ENCODE results near the gene GRIP1.
A peak's percentile ranks its signal among the peaks of the same experiment; 100 is the strongest.

The GRIP1 gene

GRCh38 chr12:66441905-66442559 is 236.8 kb downstream of the GRIP1 start:
- no peak for DNase-seq

GRCh38 chr12:66438601-66439000 is 240.3 kb downstream of the GRIP1 start:
- no peak for DNase-seq

GRCh38 chr12:66430106-66430505 is 248.8 kb downstream of the GRIP1 start:
- no peak for DNase-seq

- DNase-seq: no peak
Observed at GRCh38 chr12:66428870-66429269, 250.0 kb downstream of the GRIP1 start.

GRCh38 chr12:66428261-66428660 is 250.6 kb downstream of the GRIP1 start:
- no peak for DNase-seq

- no peak for DNase-seq
Observed at GRCh38 chr12:66426696-66427095, 252.2 kb downstream of the GRIP1 start.

- DNase-seq: no peak
Observed at GRCh38 chr12:66423266-66423665, 255.6 kb downstream of the GRIP1 start.

- no peak for DNase-seq
Observed at GRCh38 chr12:66418908-66419307, 260.0 kb downstream of the GRIP1 start.

GRCh38 chr12:66417217-66417616 is 261.7 kb downstream of the GRIP1 start:
- no peak for DNase-seq

- peak; percentile 64 to 71 (median 71) for DNase-seq
Observed at GRCh38 chr12:66409195-66409871, 269.5 kb downstream of the GRIP1 start.

- no peak for DNase-seq
Observed at GRCh38 chr12:66405395-66405794, 273.5 kb downstream of the GRIP1 start.

GRCh38 chr12:66403746-66404145 is 275.1 kb downstream of the GRIP1 start:
- no peak for DNase-seq

GRCh38 chr12:66399911-66400306 is 279.0 kb downstream of the GRIP1 start:
- no peak for DNase-seq

GRCh38 chr12:66398931-66399910 is 279.7 kb downstream of the GRIP1 start:
- peak; percentile 16 to 40 (median 34) for DNase-seq

- no peak for DNase-seq
Observed at GRCh38 chr12:66397574-66398290, 281.1 kb downstream of the GRIP1 start.

GRCh38 chr12:66393890-66394289 is 285.0 kb downstream of the GRIP1 start:
- no peak for DNase-seq

GRCh38 chr12:66392266-66392915 is 286.5 kb downstream of the GRIP1 start:
- DNase-seq: peak in 2 of 3 donors; percentile 21 to 24

GRCh38 chr12:66388517-66388916 is 290.4 kb downstream of the GRIP1 start:
- peak; percentile 77 to 87 (median 87) for DNase-seq

GRCh38 chr12:66387117-66387516 is 291.8 kb downstream of the GRIP1 start:
- DNase-seq: no peak

- DNase-seq: peak in 1 of 3 donors; percentile 17
Observed at GRCh38 chr12:66380769-66381535, 297.9 kb downstream of the GRIP1 start.

GRCh38 chr12:66379616-66380015 is 299.3 kb downstream of the GRIP1 start:
- peak; percentile 26 to 56 (median 48) for DNase-seq
